NCI-H2171 (cell line): ENCODE results near the gene CAMKMT.
"Not testable (repeated sequence)": the region's sequence is repeated elsewhere in the genome, so short reads cannot be mapped to it uniquely, and the experiment has no call there.

Source experiments
- DNase-seq: peaks from one replicate; lab custom pipeline; 2025; lab: John Stamatoyannopoulos, UW

The CAMKMT gene

DNA sequence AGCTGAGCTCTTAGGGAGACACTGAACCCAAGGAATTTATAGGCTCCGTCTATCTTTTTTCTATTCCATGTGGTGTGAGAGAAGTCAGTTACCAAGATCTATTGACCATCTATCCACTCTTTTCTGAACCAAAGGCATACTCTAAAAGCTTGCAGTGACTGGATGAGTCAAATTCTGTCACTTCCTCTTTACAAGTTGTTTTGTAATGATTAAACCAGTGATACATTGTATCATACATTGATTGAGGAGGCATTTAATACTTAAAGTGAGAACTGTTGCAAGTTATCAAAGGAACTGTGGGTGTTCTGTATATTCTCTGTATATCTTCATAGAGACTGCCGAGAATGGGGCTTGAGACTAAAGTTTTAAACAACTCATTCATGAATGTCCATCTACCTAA, 188.8 kb downstream of the CAMKMT start:
- DNase-seq: no peak

DNA sequence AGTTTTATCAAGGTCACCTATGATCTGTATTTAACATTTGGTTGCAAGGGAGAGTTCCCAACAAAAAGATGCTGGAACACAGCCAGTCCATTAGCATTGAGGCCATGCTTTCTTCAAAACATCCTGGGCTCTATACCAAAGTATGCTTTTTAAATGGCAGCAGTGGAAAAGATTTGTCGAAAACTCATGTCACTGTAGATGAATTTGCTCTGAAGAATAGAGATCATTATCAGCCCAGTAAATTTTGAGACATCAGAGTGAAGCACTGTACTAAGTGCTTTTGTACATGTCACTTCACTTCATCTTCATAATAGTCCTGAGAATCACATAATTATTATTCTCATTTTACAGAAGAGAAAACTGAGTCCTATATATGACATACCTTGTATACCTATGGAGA, 189.8 kb downstream of the CAMKMT start:
- no peak for DNase-seq

DNA sequence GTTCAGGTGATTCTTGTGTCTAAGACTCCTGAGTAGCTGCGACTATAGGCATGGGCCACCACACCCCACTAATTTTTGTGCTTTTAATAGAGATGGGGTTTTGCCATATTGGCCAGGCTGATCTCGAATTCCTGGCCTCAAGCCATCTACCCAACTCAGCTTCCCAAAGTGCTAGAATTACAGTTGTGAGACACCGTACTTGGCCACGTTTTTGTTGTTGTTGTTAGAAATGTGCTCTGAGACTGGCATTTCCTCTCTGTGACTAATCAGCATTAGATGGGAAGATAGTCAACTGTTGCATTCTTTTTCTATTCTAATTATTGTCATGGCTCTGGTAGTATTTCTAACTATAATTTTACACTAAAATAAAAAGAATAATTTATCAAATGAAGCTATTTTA, 191.7 kb downstream of the CAMKMT start:
- no peak for DNase-seq

DNA sequence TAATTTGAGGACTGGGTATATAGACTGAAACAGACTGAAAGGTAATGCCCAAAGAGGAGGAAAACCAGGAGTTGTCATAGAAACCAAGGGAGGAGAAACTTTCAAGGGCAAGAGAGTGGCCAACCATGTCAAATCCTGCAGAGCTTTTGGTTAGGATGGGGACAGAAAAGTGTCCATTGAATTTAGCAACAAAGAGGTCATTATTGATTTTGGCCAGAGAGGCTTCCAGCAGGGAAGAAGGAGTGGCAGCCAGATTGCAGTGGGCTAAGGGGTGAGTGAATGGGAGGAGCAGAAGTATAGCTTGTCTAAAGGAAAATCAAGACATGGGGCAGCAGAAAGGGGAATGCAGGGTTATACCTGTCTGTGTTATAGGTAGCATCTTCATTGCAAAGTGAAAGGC, 194.0 kb downstream of the CAMKMT start:
- no peak for DNase-seq

DNA sequence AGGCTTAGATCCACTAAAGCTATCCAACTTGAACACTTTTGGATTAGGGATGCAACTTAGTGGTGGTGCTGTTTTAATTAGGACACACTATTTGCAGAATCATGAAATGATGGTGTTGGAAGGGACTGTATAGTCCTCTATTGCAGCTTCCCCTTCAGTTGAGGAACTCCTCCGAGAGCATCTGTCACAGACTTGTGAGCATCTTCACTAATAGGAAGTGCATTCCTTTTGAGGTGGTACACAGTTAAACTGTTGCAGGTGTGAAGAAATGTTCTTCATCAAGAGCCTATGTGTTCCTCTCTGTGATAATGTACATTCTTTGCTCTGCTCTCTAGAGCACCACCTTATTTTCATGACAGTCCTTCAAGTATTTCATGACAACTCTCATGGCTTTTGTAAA, 197.4 kb downstream of the CAMKMT start:
- no peak for DNase-seq

DNA sequence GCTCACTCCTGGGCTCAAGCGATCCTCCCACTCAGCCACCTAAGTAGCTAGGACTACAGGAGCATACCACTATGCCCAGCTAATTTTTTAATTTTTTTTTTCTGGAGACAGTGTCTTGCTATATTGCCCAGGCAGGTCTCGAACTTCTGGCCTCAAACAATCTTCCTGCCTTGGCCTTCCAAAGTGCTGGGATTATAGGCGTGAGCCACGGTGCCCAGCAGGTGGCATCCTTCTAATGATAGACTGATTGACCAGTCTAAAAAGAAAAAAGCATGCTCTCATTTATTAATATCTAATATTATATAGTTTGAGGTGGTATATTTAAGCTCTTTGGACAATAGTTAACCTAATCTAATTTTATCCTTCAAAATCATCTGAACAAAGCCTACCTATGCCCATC, 198.6 kb downstream of the CAMKMT start:
- no peak for DNase-seq

DNA sequence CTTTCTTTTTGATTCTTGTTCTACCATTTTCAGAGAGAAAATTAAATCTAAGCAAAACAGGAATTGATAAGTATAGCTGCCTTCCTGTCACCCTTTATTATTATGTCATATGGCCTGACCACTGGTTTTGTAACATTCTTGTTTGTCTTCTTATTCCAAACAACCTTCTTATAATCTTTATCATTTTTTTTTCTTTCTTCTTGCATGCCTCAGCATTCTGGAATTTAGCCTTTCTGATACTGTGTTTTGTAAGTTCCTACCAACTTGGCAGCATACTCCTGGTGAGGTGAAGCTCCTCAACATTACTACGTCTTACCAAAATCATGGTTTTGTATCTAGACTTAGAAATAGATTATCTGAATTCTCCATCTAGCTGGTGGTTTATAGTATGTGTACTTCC, 199.2 kb downstream of the CAMKMT start:
- no peak for DNase-seq

DNA sequence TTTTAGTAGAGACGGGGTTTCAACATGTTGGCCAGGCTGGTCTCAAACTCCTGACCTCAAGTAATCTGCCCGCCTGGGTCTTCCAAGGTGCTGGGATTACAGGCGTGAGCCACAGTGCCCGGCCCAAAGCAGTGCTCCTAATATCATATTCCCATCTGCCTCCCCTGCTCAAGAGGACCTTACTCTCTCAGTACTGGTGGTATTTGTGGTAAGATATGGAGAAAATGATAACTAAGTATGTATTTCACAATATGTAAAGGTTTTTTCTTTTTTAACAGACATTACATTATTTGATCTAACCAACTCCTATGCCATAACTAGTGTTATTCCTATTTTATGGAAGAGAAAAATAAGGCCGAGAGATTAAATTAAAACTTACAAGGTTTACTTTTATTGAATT, 201.0 kb downstream of the CAMKMT start:
- DNase-seq: no peak

DNA sequence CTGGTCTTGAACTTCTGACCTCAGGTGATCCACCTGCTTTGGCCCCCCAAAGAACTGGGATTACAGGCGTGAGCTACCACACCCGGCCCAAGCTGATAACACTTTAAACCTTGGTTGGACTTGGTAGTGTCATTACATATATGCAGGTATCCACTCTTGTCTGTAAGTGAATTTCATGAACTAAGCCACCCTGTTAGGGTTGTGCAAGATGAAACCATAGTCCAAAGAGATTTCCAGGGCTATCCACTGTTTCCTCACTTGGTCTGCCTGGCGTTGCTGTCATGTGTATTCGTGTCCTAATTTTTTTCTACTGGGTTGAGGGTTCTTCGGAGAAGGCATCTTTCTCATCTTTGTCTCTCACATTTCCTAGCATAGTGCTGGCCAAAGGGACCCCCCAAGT, 203.0 kb downstream of the CAMKMT start:
- DNase-seq: no peak

DNA sequence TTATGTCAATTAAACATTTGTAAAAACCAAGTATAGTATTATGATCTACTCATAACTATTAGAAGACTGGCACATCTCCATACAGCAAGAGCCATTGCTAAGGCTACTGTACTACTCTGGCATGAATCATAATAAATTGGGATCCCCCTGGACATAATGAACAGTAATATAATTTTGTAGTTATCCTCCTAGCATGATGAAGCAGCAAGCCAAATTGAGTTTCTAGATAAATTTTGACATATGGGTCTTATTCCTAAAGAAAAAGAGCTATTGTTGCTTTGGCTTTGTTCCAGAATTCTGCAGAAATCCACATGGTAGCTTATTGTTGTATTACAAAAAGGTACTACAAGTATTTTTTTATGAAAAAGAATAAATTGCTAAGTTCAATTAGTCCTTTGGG, 204.3 kb downstream of the CAMKMT start:
- DNase-seq: no peak

DNA sequence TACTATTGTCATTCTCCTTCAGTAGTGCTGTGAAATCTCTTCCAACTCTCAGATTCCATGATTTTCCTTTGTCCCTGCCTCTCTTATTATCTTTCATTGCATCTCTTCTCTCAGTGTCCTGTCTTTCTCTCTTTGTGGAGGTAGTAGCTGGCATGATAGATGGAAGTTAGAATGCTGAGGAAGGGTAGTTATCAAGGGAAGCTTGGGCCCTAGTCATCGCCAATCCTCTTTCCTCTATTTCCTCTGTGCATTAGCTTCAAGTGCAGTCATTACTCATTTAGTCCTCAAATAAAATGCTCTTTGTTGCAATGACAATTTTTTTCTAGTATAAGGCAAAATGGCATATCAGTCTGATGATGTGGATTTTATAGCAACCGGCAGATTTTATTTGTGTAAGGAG, 207.7 kb downstream of the CAMKMT start:
- no peak for DNase-seq

DNA sequence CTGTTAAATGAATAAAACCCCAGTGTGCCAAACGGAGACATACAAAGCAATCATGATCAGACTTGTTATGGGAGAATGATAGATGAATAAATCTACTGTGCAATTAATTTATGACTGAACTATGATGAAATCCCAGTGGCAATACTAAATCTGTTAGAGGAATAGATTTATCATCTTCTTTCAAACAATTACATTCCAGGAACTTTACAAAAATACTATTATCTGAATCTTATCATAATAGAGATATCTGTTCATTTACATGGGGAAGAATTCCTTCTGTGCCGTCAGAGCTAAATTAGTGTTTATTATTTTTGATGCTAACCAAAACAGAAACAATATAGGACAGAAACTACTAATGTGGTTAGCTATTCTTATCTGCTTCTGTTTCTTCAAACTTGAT, 208.5 kb downstream of the CAMKMT start:
- no peak for DNase-seq

DNA sequence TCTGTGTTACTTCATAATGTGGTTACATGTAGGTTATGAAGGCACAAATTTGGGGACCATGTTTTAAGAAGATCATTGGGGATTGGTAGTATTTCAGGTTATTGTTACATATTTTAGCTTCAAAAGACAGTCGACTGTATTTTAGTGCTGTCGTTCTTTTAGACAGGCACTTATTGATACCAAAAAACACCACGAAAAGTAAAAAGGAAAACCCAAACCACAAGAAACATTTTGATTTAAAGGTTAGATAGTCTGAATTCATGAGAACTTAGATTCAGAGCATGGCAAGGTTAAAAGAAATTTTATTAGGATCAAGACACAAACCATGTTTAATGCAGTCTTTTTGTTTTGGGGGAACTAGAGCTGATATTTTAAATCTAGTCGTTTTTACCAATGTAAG, 209.0 kb downstream of the CAMKMT start:
- no peak for DNase-seq

DNA sequence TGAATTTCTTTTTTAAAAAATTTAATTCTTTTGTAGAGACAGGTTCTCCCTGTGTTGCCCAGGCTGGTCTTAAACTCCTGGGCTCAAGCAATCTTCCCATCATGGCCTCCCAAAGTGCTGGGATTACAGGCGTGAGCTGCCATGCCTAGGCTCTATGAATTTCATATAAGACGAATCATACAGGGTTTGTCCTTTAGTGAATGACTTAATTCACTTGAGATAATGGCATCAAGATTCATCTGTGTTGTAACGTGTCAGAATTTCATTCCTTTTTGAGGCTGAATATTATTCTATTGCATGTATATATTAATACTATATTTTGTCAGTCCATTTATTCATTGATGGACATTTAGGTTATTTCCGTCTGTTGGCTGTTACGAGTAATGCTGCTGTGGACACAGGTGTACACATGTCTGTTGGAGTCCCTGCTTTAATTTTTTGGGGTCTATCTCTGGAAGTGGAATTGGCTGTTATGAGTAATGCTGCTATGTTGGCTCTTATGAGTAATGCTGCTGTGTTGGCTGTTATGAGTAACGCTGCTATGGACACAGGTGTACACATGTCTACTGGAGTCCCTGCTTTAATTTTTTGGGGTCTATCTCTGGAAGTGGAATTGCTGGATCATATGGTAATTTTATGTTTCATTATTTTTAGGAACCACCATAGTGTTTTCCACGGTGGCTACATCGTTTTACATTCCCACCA, 210.6 kb downstream of the CAMKMT start:
- no peak for DNase-seq

DNA sequence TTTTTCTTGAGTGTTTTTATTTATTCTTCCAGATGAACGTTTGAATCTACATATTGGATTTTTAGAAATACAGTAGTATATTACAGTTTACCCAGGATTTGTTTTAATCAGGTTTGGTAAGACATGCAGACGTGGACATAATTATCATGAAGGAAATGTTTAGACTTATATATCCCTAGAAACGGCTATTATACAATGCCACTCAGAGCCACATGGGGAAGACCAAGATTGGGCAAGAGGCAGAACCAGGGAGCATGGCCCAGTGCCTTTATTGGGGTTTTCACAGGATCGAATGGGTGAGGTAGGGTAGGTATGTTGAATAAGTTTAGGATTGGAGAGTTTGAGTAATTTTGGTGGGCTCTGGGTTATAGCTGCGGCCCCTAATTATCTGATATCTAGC, 212.2 kb downstream of the CAMKMT start:
- no peak for DNase-seq

DNA sequence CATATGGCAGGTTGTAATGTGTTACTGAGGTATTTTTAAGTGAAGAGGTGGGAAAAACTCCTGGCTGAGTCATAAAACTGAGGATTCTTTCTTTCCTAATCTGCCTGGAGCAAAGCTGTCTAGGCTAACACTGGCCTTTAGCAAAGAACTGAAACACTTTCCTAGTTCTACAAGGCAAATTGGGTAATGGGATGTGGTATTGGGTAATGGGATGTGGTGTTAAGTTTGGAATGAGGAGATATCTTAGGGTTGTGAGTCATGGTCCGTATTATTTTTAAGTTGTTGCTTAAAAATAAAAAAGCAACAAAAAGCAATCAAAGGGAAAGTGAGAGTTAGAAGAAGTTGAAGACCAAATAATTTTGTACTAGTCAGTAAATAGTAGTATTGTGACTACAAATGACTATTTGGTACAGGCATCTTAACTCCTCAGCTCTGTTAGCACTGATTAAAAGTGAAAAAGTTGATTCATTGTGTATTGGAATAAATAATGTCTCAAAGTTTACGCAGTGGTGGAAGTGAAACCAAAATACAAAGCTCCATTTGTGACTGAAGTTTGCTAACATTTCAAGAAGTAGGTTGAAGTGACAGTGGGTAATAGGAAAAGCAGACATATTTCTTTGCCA, 216.8 kb downstream of the CAMKMT start:
- DNase-seq: no peak

DNA sequence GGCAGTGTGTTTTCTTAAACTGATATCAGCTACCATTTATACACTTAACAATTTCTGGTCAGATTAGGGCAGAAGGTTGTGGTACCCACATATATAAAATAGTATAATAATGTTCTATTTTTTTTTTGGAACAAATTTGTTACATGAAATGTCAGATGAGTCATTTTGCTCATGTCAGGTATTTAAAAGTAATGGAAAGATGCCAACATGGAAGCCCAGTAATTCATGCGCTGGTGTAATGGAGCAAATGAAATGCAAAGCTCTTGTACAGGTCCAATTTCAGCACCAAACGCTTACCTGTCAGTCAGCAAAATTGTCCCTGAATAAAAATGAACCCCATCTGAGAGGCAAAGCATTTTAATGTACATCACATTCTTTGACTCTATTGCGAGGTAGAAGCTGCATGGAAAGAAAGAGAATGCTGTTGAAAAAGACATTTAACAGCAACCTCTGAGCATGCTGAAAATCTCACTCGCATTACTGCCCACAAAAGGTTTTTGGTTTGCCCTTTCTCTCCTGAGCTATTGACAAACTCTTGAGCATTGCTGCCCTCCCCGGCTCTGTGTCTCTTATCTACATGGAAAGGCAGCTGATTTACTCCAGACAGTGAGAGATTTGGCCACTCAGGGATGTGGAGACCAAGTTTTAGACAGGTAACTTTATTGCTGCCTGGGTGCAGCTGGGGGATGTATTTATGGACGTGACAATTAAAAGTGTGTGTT, 217.5 kb downstream of the CAMKMT start:
- DNase-seq: no peak

DNA sequence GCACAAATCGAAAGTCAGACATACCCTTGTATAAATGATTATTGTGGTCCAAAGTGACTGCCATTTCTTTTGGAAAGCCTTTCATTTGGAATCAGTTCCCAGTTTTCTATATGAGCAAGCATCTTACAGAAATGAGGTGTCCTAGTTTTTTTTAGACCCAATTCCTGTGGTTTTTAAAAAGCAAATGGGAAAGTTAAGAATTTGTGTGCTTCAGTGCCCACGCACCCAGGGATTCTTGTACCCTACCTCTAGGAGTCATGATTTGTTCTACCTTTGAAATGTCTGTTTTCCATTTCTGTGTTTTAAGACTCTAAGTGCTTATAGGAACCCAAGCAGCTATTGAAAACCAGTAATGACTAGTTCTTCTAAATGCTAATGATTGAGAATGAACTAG, 218.1 kb downstream of the CAMKMT start:
- DNase-seq: no peak

DNA sequence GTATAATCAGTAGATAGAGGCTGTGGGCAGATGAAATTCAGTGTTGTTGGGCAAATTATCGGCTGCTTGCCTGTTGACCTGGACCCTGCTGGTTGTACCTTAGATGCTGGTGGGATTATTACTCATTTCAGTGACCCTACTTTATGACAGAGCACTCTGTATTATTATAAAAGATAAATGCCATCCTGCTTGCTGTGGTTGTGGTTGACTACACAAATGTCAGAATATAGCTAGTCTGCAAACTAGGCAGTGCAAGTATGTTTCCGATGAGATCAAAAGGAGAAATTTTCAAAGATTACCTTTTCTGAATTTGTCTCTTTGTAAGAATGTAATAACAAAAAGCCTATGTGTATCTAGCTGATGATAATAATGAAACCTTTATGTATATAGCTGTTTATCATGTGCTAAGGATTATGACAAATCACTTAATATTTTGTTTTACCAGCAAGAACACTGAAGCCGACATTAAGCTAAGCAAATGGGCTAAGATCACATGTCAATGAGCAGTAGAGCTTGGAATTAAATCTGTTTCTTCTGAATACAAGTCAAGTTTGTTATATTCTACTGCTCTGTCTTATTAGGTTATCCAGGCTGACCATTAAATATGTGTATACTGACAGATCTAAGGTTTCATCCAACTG, 219.2 kb downstream of the CAMKMT start:
- DNase-seq: no peak

DNA sequence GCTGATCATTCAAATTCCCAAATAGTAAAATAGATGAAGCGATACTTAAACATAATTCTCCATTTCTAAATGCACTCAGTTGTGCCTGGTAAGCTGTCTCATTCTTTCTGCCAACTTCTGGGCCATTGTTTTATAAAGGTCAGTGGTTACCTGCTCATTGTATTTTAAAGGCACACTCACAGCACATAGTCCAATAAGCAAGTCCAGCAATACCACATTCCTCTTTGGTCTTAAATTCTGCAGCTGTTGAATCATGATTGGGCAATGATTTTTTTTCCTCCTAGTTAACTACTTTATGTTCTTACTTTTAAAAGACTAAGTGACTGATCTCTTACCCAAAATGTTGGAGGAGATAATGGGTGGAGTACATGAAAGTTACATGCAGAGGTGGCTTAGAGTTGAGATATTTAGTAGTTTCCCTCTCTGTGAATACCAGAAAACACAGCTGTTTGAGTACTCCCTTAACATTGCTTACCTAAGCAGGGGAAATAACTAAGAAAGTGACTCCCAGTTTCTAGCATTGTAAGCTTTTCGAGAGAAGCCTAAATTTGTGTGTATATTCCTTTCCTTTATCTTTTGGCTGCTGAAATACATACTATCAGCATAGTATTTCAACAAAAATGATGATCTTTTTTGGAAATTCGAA, 220.7 kb downstream of the CAMKMT start:
- DNase-seq: no peak

DNA sequence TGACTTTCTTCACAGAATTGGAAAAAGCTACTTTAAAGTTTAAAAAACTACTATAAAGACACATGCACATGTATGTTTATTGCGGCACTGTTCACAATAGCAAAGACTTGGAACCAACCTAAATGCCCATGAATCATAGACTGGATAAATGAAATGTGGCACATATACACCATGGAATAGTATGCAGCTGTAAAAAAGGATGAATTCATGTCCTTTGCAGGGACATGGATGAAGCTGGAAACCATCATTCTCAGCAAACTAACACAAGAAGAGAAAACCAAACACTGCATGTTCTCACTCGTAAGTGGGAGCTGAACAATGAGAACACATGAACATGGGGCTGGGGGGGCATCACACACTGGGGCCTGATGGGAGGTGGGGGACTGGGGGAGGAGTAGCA, 233.9 kb downstream of the CAMKMT start:
- not testable (repeated sequence) for DNase-seq

DNA sequence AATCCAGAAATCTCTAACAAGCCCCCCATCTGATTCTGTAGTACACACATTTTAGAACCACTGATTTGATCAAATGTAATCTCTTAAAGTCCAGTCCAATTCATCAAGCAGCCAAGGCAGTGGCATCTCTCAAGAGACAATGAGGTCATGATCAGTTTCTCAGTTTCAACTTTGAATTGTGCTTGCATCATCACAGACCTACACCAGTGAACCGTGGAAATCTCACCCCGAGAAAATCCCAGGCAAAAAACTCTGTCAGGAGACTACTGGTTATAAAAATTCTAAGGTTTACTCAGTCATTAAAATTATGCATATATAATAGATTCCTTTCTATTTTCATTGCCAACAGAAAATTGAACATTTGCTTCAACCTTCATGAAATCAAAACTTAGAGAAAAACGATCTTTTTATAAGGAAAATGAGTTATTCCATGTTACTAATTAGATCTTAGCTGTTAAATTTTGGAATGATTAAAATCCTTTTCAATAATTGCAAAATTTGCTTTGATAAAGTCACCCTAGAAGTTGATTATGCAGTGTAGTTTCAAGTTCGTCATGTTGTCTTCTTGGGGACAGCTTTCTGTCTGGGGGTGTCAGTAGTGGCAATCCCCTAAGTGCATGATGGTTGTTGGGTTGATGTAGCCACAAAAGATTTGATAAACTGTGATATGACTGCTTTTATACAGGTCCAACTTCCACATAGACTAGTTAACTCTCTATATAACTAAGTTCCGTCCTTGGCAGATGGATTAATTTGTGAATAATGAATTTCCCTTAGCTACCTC, 235.0 kb downstream of the CAMKMT start:
- no peak for DNase-seq
